Loucy (cell line): ENCODE measurements around the gene SUGP1.

Source experiments
- H2AFZ ChIP-seq: fragments of 200-600 bp; sonication (generic); 2 replicates; pipeline ENCODE4 v1.6.0; 2016; ENCODE audit warnings: antibody characterized with exemption, mild to moderate bottlenecking, low read length, moderate library complexity
- H3F3A ChIP-seq: fragments of 200-600 bp; 2 replicates; pipeline ENCODE4 v1.6.0; 2016; ENCODE audit warnings: antibody characterized with exemption, low read depth, mild to moderate bottlenecking
- H3K27me3 ChIP-seq: fragments of 200-600 bp; sonication (generic); 2 replicates; pipeline ENCODE4 v1.6.1; 2014; ENCODE audit warnings: low read length, mild to moderate bottlenecking; ENCODE audit not compliant: insufficient read depth, poor library complexity, severe bottlenecking
- H3K36me3 ChIP-seq: fragments of 200-600 bp; sonication (generic); 2 replicates; pipeline ENCODE4 v1.6.1; 2016; ENCODE audit warnings: low read length; ENCODE audit not compliant: insufficient read depth
- H3K4me1 ChIP-seq: fragments of 200-600 bp; sonication (generic); 2 replicates; pipeline ENCODE4 v1.5.1; 2014; ENCODE audit warnings: low read length, mild to moderate bottlenecking; ENCODE audit not compliant: insufficient read depth, poor library complexity, severe bottlenecking
- H3K4me2 ChIP-seq: fragments of 200-600 bp; sonication (generic); 2 replicates; pipeline ENCODE4 v1.6.0; 2014; ENCODE audit warnings: antibody characterized with exemption, low read length, low read depth, mild to moderate bottlenecking; ENCODE audit not compliant: poor library complexity, severe bottlenecking
- H3K4me3 ChIP-seq: fragments of 200-600 bp; sonication (generic); 2 replicates; pipeline ENCODE4 v1.5.1; 2014; ENCODE audit warnings: low read length, mild to moderate bottlenecking, mixed read lengths; ENCODE audit not compliant: poor library complexity, severe bottlenecking
- H3K79me2 ChIP-seq: fragments of 200-600 bp; sonication (generic); 2 replicates; pipeline ENCODE4 v1.6.1; 2014; ENCODE audit warnings: low read length; ENCODE audit not compliant: insufficient read depth
- H3K9ac ChIP-seq: fragments of 200-600 bp; sonication (generic); 2 replicates; pipeline ENCODE4 v1.6.0; 2014; ENCODE audit warnings: mild to moderate bottlenecking, low read depth, low read length, moderate library complexity; ENCODE audit not compliant: poor library complexity, severe bottlenecking
- H3K9me2 ChIP-seq: fragments of 200-600 bp; sonication (generic); replicated peaks from 2 replicates; pipeline ENCODE4 v1.6.1; 2016; ENCODE audit warnings: low read depth, low read length, mixed read lengths
- H3K9me3 ChIP-seq: fragments of 200-600 bp; sonication (generic); 2 replicates; pipeline ENCODE4 v1.6.1; 2014; ENCODE audit warnings: mild to moderate bottlenecking, antibody characterized with exemption, low read length, low read depth; ENCODE audit not compliant: insufficient read depth
- H4K20me1 ChIP-seq: fragments of 200-600 bp; sonication (generic); 2 replicates; pipeline ENCODE4 v1.6.0; 2014; ENCODE audit warnings: antibody characterized with exemption, low read length, mild to moderate bottlenecking; ENCODE audit not compliant: insufficient read depth, poor library complexity, severe bottlenecking
- CTCF ChIP-seq: fragments of 200-600 bp; sonication (generic); conservative IDR thresholded peaks from 2 replicates; pipeline ENCODE4 v1.5.1; 2014; ENCODE audit warnings: mild to moderate bottlenecking, antibody characterized with exemption, low read length
- EZH2phosphoT487 ChIP-seq: fragments of 200-600 bp; IDR thresholded peaks from 2 replicates; pipeline ENCODE4 v1.6.1; 2018; ENCODE audit warnings: antibody characterized with exemption, mild to moderate bottlenecking, moderate library complexity, borderline replicate concordance

Gene SUGP1

GRCh38 chr19:19335408-19336158, 15.3 kb upstream of the SUGP1 start:
- Histone ChIP-seq H3K27me3 (no peaks in the 10 kb centered on the region), H3K9me3 (no peaks in the 10 kb centered on the region), H3K4me1 (no peaks in the 10 kb centered on the region), H3F3A (no peaks in the 10 kb centered on the region), H3K4me3 (no peak overlapping the region), H3K9me2 (no peaks in the 10 kb centered on the region), H3K4me2 (no peak overlapping the region), H2AFZ (no peak overlapping the region), H3K36me3 (peaks cover 40% of the 10 kb centered on the region; the same call in 1 of the 2 replicates), H3K9ac (no peak overlapping the region), H3K79me2 (no peaks in the 10 kb centered on the region; the same call in 1 of the 2 replicates), H4K20me1 (no peaks in the 10 kb centered on the region)
- no peak for TF ChIP-seq EZH2phosphoT487
- no peak for TF ChIP-seq CTCF

GRCh38 chr19:19334989-19335344, 14.7 kb upstream of the SUGP1 start:
- Histone ChIP-seq H2AFZ (no peak overlapping the region), H4K20me1 (no peaks in the 10 kb centered on the region), H3K4me1 (no peaks in the 10 kb centered on the region), H3K79me2 (no peaks in the 10 kb centered on the region; the same call in 1 of the 2 replicates), H3K9me3 (no peaks in the 10 kb centered on the region), H3K27me3 (no peaks in the 10 kb centered on the region), H3K9ac (no peak overlapping the region), H3K4me3 (no peak overlapping the region), H3K4me2 (no peak overlapping the region), H3K9me2 (no peaks in the 10 kb centered on the region), H3K36me3 (peaks cover 41% of the 10 kb centered on the region; the same call in 1 of the 2 replicates), H3F3A (no peaks in the 10 kb centered on the region)
- no peak for TF ChIP-seq CTCF
- TF ChIP-seq EZH2phosphoT487: no peak

- Histone ChIP-seq H4K20me1 (no peaks in the 10 kb centered on the region), H3K36me3 (peaks cover 44% of the 10 kb centered on the region; the same call in 1 of the 2 replicates), H3K9me2 (no peaks in the 10 kb centered on the region), H3K79me2 (peaks cover 2% of the 10 kb centered on the region; the same call in 1 of the 2 replicates), H3K4me3 (no peak overlapping the region), H3K4me2 (no peak overlapping the region), H2AFZ (no peak overlapping the region), H3K9me3 (no peaks in the 10 kb centered on the region), H3F3A (no peaks in the 10 kb centered on the region), H3K4me1 (no peaks in the 10 kb centered on the region), H3K9ac (no peak overlapping the region), H3K27me3 (no peaks in the 10 kb centered on the region)
- no peak for TF ChIP-seq CTCF
- TF ChIP-seq EZH2phosphoT487: no peak
Observed at GRCh38 chr19:19334063-19334988, 14.0 kb upstream of the SUGP1 start.
